KOPT-K1 (cell line): ENCODE data around the gene OSBPL7.

ENCODE experiments used
- H3K27ac ChIP-seq: fragments of 200-600 bp; sonication (generic); 2 replicates; pipeline ENCODE4 v1.5.1; 2016; ENCODE audit warnings: antibody characterized with exemption, mild to moderate bottlenecking, low read depth, low read length; ENCODE audit not compliant: poor library complexity, severe bottlenecking
- H3K36me3 ChIP-seq: fragments of 200-600 bp; sonication (generic); 2 replicates; pipeline ENCODE4 v1.5.1; 2017; ENCODE audit warnings: antibody characterized with exemption, mild to moderate bottlenecking, low read length, moderate library complexity; ENCODE audit not compliant: insufficient read depth
- H3K9me3 ChIP-seq: fragments of 200-600 bp; sonication (generic); 2 replicates; pipeline ENCODE4 v1.5.1; 2017; ENCODE audit warnings: antibody characterized with exemption, low read length, mild to moderate bottlenecking; ENCODE audit not compliant: insufficient read depth, poor library complexity, severe bottlenecking

Gene OSBPL7, protein sequence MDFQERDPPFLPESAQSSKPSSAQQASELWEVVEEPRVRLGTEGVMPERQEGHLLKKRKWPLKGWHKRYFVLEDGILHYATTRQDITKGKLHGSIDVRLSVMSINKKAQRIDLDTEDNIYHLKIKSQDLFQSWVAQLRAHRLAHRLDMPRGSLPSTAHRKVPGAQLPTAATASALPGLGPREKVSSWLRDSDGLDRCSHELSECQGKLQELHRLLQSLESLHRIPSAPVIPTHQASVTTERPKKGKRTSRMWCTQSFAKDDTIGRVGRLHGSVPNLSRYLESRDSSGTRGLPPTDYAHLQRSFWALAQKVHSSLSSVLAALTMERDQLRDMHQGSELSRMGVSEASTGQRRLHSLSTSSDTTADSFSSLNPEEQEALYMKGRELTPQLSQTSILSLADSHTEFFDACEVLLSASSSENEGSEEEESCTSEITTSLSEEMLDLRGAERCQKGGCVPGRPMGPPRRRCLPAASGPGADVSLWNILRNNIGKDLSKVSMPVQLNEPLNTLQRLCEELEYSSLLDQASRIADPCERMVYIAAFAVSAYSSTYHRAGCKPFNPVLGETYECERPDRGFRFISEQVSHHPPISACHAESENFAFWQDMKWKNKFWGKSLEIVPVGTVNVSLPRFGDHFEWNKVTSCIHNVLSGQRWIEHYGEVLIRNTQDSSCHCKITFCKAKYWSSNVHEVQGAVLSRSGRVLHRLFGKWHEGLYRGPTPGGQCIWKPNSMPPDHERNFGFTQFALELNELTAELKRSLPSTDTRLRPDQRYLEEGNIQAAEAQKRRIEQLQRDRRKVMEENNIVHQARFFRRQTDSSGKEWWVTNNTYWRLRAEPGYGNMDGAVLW

DNA sequence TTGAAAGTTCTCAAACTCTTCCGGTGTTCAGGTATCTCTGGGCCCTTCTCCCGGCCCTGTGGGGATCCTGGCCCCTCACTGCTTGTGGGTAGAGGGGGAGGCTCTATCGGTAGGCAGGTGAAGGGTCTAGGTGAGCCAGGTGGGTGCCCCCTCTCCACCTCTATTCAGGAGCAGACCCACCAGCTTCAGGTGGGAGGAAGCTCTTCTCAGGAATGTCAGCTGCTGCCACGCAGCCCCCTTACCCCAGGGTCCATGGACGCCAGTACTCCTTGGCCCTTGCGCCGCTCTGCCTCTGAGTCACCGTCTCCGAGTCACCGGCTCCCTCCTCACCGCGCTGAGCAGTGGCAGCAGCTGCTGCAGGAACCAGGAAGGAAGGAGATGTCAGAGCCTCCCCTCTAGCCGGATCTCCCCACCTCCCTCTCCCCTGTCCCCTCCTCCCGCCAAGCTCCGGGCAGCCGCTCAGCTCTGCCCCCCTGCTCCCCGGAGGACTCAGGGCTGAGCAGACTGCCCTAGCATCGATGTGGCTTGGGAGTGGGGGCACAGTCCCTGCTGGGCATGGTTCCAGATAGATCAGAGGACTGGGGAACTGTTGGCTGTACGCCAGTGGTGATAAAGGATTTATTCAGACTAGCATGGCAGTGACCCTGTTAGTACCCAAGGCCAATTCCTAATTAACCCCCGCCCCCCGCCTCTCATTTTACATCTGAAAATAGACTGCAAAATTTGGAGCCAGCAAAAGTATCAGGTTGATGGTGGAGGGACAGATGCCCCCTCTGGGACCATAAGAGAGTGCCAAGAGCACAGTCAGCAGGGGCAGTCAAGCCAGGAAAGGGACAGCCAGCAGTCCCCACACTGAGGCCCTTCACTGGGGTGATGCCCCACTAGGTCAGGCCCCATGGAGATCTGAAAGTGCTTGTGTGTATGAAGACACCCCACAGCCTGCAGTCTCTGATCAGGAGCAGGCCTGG, at the start of gene OSBPL7:
TSS of gene OSBPL7 (minus strand) at position 371 of the 968 bp plus-strand sequence. CDS start 1,516 bp downstream, outside the sequence.
- H3K36me3 ChIP-seq, result peaks cover 59% of the 10 kb centered on the region
- H3K27ac ChIP-seq, result peak within 1 kb of the TSS; percentile 63
- H3K9me3 ChIP-seq, result no peaks in the 10 kb centered on the region

DNA sequence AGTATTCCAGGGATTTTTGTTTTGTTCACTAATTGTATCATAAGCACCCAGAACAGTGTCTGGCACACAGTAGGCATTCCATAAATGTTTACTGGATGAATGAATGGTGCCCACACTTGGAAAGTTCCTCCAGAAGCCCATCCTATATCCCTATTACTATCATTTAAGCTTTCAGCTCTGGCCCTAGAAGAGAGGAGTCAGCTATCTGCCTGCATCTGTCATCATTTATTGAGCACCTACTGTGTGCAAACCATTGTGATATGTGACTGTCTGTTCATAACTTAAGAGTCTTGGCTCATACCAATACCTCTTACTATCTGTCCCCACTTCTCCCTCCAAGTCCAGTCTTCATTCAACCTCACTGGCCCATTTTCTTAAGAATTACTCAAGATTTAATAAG, 49.5 kb upstream of the OSBPL7 start:
- no peaks in the 10 kb centered on the region for H3K36me3 ChIP-seq
- no peak overlapping the region for H3K27ac ChIP-seq
- H3K9me3 ChIP-seq, result no peaks in the 10 kb centered on the region

DNA sequence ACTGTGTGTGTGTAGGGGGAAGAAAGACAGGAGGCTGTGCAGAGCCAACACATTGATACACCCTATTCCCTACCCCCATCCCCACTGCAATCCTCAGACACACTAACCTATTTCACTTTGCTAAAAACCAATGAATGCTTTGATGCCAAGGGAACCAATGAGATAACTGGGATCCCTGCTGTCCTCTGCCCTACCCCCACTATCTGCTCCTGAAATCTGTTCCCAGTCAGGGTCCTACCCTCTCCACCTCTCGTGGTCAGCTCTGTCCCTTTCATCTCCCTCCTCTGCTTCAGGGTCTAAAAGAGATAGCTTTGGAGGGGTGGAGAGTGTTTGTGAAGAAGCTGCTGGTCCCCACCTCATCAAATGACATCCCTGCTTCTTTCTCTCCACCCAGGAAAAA, 48.5 kb upstream of the OSBPL7 start:
- Histone ChIP-seq H3K9me3 (no peaks in the 10 kb centered on the region), H3K27ac (no peak overlapping the region), H3K36me3 (no peaks in the 10 kb centered on the region)

DNA sequence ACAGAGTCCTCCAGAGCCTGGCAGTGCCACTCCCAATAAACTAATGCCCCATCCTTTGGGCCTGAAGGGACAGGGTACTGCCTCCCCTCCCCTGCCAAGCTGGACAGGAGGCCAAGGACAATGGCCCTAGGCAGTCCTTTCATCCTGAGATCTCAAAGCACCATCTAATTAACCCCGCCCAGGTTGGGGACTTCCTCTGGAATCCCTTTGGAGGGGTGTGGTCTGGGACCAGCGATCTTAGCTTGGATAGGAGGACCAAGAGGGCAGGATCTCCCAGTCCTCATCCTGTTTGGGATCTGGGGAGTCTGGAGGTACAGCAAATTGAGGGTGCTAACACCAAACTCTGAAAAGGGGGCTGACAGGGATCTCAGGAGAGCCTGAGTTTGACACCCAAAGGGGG, 47.5 kb upstream of the OSBPL7 start:
- Histone ChIP-seq H3K9me3 (no peaks in the 10 kb centered on the region), H3K27ac (no peak overlapping the region), H3K36me3 (no peaks in the 10 kb centered on the region)

DNA sequence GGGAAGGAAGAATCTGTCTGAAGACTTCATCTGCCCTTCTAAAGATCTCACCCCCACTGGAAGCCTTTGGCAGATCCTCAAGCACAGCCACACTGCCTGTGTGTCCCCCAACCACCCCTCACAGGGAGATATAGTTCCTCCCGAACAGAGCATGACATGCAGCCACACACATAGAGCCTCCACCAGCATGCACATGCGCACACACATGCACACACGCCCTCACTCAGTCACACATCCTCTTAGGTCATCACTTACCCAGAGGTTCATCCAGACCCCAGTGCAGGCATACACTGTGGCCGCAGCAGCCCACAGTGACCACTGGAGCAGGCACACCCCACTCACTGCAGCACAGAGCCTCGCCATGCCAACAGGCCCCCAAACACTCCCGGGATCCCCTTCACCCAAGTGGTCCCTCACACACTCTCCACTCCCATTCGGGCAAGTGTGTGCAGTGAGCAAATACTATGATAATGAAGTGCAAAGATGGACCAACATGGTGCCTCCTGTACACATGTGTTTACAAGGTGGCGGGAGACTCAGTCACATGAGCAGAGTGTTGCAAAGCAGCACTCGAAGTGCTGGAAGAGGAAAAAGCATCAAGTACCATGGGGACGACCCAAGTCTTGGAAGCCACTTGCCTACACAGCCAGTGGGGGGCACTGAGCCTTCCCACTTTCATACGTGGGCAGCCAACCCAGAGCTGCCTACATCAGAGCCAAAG, 46.4 kb upstream of the OSBPL7 start:
- H3K9me3 ChIP-seq, result no peaks in the 10 kb centered on the region
- no peaks in the 10 kb centered on the region for H3K36me3 ChIP-seq
- no peak overlapping the region for H3K27ac ChIP-seq

DNA sequence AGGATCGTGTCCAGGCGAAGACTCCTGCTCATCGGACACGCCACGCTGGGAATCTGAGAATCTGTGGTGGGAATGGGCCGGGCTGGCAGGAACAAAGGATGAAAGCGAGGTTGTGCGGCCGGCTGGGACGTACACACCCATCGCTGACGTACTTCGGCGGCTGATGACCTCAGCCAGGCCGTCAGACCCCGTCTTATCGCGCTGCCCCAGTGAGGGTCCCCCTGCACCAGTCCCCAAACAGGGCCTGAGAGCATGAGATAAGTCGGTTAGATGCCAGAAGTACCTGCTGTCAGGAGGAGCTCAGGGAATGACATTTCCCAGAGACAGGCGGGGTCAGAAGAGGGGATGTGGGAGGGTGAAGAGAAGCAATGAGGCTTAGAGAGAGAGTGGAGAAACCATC, 45.3 kb upstream of the OSBPL7 start:
- no peaks in the 10 kb centered on the region for H3K36me3 ChIP-seq
- no peak overlapping the region for H3K27ac ChIP-seq
- H3K9me3 ChIP-seq, result no peaks in the 10 kb centered on the region

DNA sequence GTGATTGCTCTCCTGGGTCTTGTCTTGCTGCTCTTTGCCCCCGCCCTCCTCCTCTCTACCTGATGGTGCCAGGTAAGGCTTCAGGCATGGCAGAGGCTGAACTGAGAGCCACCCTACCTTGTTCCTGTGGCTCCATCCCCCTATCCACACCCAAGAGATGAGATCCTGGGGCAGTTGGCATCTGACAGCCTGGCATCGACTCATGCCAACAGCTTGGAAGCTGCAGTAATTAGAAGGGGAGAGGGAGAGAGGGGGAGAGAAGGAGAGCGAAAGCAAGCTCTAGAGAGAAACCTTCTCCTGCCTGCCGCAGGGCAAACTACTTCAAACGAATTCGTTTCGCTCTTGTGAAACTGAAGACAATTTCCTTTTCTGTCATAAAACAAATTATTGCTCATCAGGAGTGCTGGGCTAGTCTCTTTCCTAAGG, 43.2 kb upstream of the OSBPL7 start:
- Histone ChIP-seq H3K36me3 (no peaks in the 10 kb centered on the region), H3K9me3 (no peaks in the 10 kb centered on the region), H3K27ac (peak overlapping the region; percentile 30)

DNA sequence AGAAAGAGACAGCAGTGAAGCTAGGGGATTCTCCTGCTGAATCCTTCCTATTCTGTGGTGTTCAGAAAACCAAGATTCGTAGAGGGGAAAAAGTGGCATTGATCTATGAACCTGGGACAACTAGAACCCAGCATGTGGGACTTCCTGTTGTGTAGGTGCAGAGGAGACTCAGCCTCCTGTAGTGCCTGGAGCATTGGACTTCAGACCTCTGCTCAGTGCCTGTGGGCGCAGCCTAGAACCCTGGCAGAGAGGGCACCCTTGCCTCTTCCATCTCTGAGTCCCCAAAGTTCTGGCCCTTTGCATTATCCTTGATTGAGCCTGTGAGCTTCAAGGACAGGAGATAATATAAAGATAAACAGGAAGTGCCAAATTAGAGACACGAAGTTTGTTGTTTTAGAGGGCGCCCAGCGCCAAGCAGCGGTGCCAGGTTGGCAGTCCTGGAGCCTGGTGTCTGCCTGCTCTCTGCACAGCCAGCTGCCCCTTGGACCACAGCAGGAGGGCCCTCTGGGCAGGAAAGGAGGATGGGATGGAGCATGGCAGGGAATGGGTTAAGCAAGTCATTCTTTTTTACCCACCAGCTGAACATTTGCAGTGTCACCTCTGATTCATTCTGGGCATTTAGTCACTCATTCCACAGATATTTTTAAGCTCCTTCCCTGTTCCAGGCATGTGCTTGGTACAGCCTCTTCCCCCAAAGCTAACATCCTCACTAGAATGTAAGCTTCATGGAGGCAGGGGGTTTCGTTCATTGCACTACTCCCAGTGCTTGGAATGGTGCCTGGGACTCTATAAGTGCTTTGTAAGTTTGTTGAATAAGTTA, 41.2 kb upstream of the OSBPL7 start:
- no peak overlapping the region for H3K27ac ChIP-seq
- H3K36me3 ChIP-seq, result no peaks in the 10 kb centered on the region
- H3K9me3 ChIP-seq, result no peaks in the 10 kb centered on the region

DNA sequence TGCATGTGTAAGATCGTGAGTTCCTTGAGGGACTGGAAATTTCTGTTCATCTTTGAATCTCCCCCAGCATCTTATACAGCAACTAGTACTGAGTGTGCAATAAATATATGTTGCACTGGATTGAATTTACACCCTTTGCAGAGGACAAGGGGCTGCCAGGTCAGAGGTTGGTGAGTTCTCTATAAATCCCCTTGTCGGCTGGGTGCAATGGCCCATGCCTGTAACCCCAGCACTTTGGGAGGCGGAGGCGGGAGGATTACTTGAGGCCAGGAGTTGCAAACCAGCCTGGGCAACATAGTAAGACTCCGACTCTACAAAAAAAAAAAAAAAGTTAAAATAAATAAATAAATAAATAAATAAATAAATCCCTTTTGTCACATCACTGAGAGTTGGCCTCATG, 38.8 kb upstream of the OSBPL7 start:
- H3K9me3 ChIP-seq, result no peaks in the 10 kb centered on the region
- H3K36me3 ChIP-seq, result no peaks in the 10 kb centered on the region
- no peak overlapping the region for H3K27ac ChIP-seq

DNA sequence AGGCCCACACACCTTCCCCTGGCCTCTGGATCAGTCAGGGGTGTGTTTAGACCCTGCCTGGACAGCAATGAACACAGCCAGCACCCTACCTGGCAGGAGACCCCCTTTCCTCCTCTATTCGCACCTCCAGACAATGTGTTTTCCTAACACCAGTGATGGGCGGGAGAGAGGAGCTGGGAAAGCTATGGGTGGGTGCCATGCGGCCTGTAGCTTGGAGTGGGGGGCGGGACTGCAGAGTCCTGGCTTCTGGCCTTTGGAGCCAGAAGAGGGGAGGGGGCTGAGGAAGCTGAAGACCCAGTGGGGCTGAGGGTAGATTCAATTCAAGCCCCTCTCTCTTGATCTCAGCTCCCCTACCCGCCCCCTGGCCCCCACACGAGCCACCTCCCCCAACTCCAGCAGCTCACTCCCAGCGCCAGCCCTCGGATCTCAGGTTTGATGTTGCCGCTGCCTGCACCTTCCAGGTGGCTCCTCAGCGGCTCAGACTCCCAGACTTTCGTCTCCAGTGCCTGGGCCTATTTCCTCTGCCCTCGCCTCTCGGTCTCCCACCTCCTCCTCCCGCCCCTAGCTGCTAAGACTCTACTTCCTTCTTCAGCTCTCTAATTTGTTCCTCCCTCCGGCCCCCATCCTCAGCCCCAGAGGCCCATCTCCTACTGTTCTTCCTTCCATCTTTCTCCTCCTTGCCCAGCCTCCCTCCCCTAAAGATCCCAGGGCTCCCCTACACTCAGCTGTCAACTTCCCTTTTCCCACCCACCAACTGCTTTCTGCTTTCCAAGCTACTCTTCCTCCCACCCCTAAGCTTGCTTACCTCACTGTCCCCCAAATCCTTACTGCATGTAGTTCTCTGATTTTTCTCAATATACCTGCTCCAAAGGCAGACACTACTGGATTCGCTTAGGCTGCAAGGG, 36.2 kb upstream of the OSBPL7 start:
- Histone ChIP-seq H3K9me3 (no peaks in the 10 kb centered on the region), H3K27ac (no peak overlapping the region), H3K36me3 (no peaks in the 10 kb centered on the region)

DNA sequence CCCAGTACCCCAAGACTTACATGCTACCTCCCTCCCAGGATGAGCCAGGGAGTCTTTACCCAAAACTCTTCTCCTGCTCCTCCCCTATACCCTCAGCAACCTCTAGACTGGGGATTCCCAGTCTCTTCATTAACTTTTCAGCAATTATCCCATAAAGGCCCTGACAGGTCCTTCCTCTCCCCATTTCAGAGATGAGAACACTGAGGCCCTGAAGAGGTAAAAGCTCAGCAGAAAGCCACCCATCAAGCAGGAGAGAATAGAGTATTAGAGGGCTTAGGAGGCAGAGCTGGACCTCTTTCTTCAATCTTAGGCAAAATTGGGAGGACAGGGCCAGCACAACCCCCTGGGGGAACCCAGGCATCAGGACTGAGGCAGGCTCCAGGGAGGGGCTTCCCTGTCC, 35.2 kb upstream of the OSBPL7 start:
- no peaks in the 10 kb centered on the region for H3K36me3 ChIP-seq
- H3K27ac ChIP-seq, result no peak overlapping the region
- no peaks in the 10 kb centered on the region for H3K9me3 ChIP-seq

DNA sequence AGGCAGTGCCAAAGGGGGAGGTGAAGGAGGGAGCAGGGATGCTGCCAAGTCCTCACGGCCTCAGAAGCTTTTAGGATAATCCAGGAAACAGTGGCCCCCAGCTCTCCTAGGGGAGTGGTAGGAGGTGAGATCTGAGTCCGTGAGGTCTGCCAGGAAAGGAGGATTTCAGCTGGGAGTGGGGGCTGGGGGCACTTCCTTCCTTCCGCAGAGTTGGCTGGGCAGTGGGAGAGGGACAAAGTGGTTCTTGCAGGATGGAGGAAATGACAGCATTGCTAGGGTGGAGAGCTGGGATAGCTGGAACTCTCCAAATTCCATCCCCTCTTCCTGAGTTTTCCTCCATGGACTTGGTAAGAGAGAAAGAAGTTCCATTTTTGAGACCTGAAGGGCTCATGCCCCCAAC, 34.1 kb upstream of the OSBPL7 start:
- Histone ChIP-seq H3K9me3 (no peaks in the 10 kb centered on the region), H3K36me3 (no peaks in the 10 kb centered on the region), H3K27ac (no peak overlapping the region)

DNA sequence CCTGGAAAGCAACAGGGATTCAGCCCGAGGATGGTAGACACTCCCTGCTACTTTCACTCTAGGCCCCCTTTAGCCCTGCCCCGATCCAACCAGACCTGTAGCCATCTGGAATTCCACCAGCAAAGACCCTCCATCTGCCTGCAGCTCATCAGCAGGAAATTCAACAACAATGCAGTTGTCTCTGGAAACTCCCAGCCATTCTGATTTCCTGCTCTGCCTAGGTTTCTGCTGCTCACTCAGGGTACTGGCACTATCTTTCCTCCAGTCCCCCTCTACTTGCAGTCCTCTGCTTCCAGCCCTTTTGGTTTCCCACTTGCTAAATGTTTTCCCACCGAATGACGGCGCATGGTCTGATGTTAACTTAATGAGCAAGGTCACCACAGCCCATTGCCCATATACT, 32.0 kb upstream of the OSBPL7 start:
- H3K9me3 ChIP-seq, result no peaks in the 10 kb centered on the region
- no peaks in the 10 kb centered on the region for H3K36me3 ChIP-seq
- no peak overlapping the region for H3K27ac ChIP-seq
